Fibroblast of the aortic adventitia (primary cell): ENCODE measurements around the gene B4GALNT4. TPM values are rescaled to one million over a fixed set of nuclear protein-coding genes. Genes with fewer than 3 reads are reported as not detected.
"Not testable (repeated sequence)": the region's sequence is repeated elsewhere in the genome, so short reads cannot be mapped to it uniquely, and the experiment has no call there.

ENCODE experiments used
- DNase-seq: peaks from one replicate; pipeline ENCODE4 v3.0.0-alpha.2; 2010; ENCODE audit warnings: low read depth
- H3K4me3 ChIP-seq: 2 replicates; pipeline ENCODE4 v1.5.1; 2011; ENCODE audit warnings: low read depth, mild to moderate bottlenecking, control low read depth, low read length, moderate library complexity
- total RNA-seq: library from RNA; depleted of rRNA; stranded (reverse); fragments of >200 nt; gene quantifications from 2 replicates; pipeline ENCODE4 v1.2.3, GENCODE V29; 2012; ENCODE audit warnings: low replicate concordance
- TF ChIP-seq, protein P1 (sequence below): IDR thresholded peaks from 2 replicates; pipeline ENCODE4 v1.5.1; 2011; ENCODE audit warnings: mild to moderate bottlenecking, low read length, control low read depth, inconsistent platforms; ENCODE audit not compliant: insufficient read depth

The B4GALNT4 gene
- total RNA-seq, 1 donor: 1.9 TPM

DNA sequence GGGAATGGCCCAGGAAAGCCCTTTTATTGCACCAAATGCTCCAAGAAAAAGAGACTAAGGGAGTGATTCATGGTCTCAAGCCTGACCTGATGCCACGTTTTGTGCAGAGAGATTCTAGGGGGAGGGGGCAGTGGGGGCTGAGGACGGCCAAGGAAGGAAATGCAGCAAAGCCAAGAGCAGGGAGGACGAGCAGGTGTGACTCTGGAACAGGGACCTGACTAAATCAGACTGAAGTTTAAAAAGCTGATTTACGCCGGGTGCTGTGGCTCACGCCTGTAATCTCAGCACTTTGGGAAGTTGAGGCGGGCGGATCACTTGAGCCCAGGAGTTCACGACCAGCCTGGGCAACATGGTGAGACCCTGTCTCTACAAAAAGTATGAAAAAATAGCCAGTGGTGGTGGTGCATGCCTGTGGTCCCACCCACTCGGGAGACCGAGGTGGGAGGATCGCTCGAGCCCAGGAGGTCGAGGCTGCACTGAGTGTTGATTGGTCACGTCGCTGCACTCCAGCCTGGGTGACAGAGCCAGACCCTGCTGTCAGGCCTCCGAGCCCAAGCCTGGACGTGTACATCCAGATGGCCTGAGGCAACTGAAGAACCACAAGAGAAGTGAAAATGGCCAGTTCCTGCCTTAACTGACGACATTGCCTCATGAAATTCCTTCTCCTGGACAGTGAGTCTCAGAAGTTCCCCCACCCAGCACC is 37.8 kb upstream of the B4GALNT4 start:
- DNase-seq: no peak
- TF ChIP-seq, protein P1, sequence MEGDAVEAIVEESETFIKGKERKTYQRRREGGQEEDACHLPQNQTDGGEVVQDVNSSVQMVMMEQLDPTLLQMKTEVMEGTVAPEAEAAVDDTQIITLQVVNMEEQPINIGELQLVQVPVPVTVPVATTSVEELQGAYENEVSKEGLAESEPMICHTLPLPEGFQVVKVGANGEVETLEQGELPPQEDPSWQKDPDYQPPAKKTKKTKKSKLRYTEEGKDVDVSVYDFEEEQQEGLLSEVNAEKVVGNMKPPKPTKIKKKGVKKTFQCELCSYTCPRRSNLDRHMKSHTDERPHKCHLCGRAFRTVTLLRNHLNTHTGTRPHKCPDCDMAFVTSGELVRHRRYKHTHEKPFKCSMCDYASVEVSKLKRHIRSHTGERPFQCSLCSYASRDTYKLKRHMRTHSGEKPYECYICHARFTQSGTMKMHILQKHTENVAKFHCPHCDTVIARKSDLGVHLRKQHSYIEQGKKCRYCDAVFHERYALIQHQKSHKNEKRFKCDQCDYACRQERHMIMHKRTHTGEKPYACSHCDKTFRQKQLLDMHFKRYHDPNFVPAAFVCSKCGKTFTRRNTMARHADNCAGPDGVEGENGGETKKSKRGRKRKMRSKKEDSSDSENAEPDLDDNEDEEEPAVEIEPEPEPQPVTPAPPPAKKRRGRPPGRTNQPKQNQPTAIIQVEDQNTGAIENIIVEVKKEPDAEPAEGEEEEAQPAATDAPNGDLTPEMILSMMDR: no peak

DNA sequence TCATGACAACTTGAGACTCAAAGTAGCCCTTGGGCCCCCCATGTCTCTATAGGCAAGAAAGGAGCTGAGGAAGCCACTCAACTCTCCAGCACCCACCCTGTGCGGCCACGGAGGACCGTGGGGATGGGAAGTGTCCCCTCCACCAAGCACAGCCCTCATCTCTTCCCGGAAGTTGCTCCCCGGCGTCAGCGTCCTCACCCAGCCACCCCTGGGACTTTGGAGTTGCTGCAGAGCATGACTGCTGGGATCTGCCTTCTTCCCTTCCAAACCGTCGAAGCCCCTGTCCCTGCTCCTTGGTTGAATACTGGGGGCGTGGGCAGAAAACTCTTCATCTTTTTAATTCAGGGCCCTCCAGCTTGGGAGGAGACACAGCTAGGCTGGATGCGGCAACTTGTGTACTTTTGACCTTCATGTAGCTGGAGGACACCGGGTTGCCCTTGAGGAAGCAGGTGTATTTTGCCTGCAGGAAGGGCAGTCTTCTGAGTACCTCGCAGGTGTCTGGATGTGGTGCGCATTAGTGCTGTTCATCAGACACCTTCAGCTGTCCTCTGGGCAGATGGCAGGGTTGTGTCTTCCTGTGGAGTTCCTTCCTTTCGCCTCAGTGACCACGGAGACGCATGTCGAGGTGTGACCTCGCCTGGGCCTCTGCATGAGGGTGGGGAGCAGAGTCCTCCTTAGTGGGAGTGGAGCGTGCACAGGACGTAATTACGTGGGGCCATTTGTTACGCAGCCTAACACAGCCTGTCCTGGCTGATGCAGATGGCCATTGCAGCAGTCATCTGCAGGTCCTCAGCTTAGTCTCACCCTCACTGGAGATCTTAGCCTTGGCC is 36.4 kb upstream of the B4GALNT4 start:
- TF ChIP-seq, protein P1: no peak
- DNase-seq: no peak
- no peak overlapping the region for H3K4me3 ChIP-seq

More for the DNA sequence above, 37.8 kb upstream of the B4GALNT4 start:
- no peak overlapping the region for H3K4me3 ChIP-seq

DNA sequence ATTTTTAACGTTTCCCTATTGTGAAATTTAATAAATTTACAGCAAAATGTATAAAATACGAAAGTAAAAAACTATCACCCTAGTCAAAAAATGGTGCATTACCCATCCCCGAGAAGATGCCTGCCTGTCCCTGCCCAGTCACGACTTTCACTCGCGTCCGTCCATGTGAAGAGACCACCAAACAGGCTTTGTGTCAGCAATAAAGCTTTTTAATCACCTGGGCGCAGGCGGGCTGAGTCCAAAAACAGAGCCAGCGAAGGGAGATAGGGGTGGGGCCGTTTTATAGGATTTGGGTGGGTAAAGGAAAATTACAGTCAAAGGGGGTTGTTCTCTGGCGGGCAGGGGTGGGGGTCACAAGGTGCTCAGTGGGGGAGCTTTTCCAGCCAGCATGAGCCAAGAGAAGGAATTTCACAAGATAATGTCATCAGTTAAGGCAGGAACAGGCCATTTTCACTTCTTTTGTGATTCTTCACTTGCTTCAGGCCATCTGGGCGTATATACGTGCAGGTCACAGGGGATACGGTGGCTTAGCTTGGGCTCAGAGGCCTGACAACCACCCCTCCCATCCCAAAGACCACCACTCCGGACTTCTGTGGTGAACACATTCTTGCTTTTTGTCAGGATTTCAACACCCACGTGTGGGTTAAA is 35.6 kb upstream of the B4GALNT4 start:
- not testable (repeated sequence) for H3K4me3 ChIP-seq, DNase-seq

DNA sequence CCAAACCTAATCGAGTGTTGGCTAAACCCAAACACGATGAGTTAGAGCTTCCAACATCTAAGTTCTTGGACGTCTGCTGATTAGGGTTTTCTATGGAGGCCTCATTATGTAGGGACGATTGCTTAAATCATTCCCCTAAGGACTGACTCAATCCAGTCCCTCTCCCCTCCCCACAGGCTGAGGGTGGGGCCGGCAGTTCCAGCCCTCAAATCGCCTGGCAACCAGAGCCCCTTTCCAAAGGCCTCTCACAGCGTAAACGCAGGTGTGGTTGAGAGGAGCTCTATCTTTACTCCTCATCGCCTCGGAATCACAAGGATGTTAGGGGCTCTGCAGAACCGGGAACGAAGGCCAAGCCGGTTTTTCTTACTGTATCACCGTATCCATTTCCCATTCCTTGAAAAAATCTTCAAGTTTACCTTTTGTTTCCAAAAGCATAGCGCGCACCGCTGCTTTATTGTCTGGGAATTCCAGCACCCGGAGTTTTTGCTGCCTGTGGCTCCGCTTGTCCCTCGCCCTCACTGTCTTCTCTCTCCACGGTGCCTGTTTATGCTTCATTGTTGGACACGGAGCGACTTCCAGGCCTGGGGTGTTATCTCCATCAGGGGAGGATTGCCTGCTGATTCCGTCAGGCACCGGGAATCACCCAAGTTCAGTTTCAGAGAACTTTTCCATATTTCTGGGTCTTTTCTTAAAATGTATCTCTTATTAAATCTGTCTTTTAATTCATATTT is 34.9 kb upstream of the B4GALNT4 start:
- no peak overlapping the region for H3K4me3 ChIP-seq
- DNase-seq: peak; percentile 73
- TF ChIP-seq, protein P1: no peak

DNA sequence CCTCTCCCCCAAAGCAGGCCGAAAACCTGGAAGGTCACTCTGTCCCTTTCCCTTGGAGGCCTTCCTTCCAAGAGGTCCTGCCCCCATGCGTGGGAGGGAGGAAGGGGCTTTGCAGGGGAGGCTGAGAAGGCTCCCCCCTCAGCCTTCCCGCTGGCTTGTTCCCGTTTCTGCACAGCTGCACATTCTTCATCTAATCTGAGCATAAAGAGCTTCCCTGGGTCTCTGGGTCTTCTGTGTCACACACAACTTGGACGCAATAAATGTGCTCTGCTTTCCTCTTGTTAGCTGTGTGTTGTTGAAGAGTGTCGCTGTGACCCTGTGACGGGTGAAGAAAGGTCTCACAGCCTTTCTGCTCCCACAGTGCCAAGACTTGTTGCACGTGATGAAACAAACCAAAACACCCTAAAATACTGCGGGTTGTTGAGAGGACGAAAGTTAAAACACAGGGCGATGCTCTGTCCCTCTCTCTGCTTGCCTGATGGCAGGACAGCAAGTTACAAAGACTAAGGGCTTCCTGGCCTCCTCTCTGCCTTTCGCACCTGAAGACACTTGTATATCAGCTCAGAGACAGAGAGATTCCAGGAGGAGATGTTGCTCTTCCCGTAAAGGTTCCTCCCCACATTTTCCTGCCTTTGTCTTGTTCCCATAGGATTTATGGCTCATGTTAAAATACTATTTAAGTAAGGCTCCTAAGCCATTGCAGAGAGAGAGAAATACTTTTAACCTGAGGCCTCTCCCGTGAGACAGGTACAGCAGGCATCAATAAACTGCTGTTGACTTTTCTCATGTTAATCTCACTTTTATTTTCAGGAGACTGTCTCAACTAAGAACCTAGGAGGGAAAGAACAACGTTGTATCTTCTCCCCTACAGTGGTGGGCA is 33.3 kb upstream of the B4GALNT4 start:
- H3K4me3 ChIP-seq: no peak overlapping the region
- no peak for DNase-seq
- TF ChIP-seq, protein P1: no peak

DNA sequence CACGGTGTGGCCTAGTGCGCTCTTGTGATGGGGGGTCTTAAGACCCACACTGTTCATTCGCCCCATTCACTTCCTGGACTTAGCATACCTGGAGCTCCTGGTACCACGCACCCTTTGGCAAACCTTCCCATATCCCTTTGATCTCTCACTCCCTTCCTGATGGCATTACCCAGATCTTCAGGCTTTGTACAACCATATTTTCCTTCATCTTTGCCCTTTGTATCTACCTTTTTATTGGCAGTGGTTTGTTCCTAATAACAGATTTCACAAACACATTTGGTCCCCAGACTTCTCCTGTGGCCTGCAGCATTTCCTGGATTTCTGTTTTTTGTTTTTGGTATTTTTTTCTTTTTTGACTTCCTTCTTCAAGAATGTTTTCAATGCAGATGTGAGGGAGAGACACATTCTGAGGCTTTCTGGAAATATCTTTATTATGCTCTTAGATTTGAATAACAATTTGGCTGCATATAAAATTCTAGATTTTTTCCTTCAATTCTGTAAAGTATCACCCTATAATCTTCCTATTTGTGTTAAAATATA is 32.6 kb upstream of the B4GALNT4 start:
- TF ChIP-seq, protein P1: no peak
- H3K4me3 ChIP-seq: no peak overlapping the region
- DNase-seq: no peak
